Medulla oblongata (tissue), 1 donor: ENCODE results near the gene GDNF.
A peak's percentile ranks its signal among the peaks of the same experiment; 100 is the strongest.
"Not testable (repeated sequence)": the region's sequence is repeated elsewhere in the genome, so short reads cannot be mapped to it uniquely, and the experiment has no call there.

Experiments
- DNase-seq: peaks from one replicate; pipeline ENCODE4 v3.0.0-alpha.2; 2015; ENCODE audit errors: extremely low spot score

The GDNF gene

GRCh38 chr5:37816883-37817282 lies 23.0 kb downstream of the GDNF start:
- peak; percentile 92 for DNase-seq

GRCh38 chr5:37816331-37816730 lies 23.5 kb downstream of the GDNF start:
- DNase-seq, result no peak

DNA sequence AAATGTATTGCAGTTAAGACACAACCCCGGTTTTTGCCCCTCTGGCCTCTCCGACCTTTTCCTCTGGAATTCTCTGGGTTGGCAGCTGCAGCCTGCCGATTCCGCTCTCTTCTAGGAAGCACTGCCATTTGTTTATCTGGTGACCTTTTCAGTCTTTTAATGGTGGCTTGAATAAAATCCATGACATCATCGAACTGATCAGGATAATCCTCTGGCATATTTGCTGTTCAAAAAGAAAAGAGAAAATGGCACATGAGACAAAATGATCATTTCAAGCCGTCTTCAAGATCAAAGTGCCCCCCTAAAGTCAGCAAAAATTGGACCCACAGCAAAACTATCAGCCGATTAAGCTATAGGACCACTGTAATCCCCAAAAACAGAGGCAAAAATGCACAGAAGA lies 23.9 kb downstream of the GDNF start:
- DNase-seq, result no peak

- no peak for DNase-seq
These were observed 25.1 kb downstream of the GDNF start for GRCh38 chr5:37814699-37815098.

DNA sequence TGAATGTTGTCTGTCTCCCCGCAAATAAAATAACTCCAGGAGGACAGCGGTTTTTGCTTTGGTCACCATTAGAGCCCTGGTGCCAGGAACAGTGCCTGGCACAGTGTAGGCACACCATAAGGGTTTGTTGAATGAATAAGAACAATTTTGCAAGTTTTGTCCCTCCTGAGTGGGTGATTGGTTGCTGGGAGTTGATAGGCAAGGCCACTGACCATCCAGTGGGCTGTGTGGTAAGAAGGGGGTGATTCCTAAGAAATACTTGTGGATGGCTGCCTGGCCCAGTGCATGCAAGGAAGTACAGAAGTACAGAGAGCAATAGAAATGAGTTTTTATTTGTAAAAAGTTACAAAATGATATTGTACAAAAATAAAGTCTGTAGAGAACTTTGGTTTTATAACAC lies 27.5 kb downstream of the GDNF start:
- DNase-seq, result no peak

DNA sequence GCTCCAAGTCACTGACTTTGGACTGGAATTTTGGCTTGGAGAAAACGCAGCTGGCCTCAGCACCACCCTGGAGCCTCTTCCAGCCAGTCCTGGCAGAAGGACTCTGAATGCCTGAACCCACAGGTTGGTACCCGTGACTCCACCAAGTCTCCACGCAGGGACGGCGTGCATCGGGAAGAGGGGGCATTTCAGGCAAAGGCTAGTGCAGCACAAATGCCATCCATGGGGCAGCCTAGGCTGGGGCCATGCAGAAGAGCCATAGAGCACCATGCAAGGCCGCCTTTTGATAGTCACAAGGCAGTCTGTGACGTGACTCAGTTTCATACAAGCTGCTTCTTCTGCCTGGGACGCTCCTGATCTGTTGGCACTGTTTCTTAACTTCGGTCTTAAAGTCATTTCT lies 28.0 kb downstream of the GDNF start:
- no peak for DNase-seq

GRCh38 chr5:37810311-37810710 lies 29.5 kb downstream of the GDNF start:
- no peak for DNase-seq

GRCh38 chr5:37808945-37809344 lies 30.9 kb downstream of the GDNF start:
- DNase-seq, result no peak

- DNase-seq, result no peak
These were observed 32.1 kb downstream of the GDNF start for GRCh38 chr5:37807621-37808301.

GRCh38 chr5:37807015-37807414 lies 32.8 kb downstream of the GDNF start:
- no peak for DNase-seq

- DNase-seq, result no peak
These were observed 33.4 kb downstream of the GDNF start for GRCh38 chr5:37806476-37806875.

- no peak for DNase-seq
These were observed 33.8 kb downstream of the GDNF start for GRCh38 chr5:37806016-37806415.

GRCh38 chr5:37804401-37804800 lies 35.4 kb downstream of the GDNF start:
- DNase-seq, result no peak

- no peak for DNase-seq
These were observed 36.4 kb downstream of the GDNF start for GRCh38 chr5:37803487-37803886.

GRCh38 chr5:37801521-37801920 lies 38.3 kb downstream of the GDNF start:
- DNase-seq, result no peak

DNA sequence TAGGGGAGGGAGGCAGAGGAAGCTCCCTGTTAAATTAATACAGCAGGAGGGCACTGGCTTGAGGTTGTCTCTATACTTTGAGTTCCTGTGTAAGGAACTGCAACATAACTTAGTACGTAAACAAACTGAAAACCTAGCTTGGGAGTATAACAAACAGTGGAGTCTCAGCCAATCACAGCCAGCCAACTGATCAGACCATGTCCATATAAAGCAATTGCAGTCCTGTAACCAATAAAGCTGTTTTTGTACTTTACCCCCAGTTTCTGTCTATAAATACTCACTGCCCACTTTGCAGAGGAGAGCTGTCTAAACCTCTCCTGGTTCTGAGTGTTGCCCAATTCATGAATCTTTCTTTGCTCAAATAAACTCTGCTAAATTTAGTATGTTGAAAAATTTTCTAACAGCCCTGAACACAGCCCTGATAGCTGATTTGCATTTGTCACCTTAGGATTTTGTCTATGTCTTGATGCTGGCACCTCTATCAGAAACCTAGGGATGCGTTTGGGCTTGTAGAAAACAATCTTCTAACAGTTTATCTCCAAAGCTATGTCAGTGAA lies 39.9 kb downstream of the GDNF start:
- DNase-seq, result no peak

DNA sequence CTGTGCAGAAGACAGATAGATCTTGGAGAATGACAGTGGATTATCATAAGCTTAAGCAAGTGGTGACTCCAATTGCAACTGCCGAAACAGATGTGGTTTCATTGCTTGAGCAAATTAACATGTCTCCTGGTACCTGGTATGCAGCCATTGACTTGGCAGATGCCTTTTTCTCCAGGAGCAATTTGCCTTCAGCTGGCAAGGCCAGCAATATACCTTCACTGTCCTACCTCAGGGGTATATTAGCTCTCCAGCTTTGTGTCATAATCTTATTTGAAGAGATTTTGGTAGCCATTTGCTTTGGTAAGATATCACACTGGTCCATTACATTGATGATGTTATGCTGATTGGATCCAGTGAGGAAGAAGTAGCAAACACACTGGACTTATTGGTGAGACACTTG lies 43.4 kb downstream of the GDNF start:
- not testable (repeated sequence) for DNase-seq

DNA sequence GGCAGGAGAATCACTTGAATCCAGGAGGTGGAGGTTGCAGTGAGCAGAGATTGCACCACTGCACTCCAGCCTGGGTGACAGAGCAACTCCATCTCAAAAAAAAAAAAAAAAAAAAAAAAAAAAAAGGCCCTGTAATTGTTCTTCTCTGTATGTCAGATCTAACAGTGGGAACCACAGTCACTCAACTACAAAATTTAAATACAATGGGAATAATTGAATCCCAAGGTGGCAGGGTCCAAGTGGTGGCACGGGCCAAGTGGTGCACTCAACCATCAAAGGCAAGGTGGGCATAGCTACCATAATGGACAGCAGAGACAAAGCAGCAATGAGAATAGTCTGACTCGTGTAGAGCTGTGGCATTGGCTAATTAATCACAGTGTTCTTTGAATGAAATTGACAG lies 44.5 kb downstream of the GDNF start:
- not testable (repeated sequence) for DNase-seq

GRCh38 chr5:37792975-37793631 lies 46.7 kb downstream of the GDNF start:
- DNase-seq, result no peak

DNA sequence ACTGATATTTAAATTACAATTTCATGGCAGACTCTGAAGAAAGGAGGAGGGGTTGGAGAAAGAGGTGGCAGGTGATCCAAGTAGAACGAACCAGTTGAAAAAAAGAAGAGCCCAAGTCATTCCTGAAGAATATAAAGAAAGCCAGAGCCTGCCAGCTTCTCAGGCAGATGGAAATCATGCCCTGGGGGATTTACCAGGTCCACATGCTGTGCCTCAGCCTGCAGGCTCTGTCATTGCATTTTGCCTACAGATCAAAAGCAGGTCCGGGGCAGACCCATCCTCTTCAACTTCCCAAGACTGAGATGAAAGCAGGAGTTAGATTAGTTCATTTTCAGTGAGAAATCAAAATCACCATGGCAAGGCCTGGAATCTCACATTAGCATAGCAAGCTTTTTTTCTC lies 48.5 kb downstream of the GDNF start:
- DNase-seq, result no peak

DNA sequence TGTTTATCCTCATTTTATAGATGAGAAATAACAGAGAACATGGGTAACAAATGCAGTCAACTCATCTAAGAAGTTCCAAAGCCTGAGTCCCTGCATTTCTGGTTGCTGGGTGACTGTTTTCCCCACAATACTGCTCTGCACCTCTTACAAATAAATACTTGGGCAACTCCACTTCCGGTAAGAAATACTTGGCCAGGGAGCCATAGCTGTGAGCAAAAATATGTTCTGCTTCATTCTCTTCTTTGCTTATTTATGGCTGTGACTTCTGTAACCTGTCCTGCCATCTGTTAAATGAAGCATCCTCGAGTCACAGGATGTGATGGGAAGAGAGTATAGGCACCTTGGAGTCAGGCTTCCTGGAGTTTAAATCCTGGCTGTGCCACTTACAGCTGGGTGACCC lies 49.9 kb downstream of the GDNF start:
- no peak for DNase-seq

DNA sequence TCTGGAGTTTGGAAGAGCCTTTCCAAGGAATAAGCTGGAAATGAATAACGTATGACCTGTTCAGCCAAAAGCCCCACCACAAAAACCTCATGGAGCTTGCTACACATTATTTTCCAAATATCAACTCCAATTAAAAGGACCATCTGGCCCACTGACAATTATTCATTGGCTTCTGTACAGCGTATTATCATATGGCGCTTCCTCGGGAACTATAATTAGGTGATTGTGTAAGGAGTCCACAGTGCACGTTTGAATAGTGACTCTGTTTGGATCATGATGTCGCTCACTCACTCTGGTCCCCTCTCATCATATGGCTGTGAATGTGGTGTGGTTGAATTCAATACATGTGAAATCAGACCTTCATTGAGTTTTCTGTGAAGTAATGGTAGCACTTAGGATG lies 52.1 kb downstream of the GDNF start:
- no peak for DNase-seq

DNA sequence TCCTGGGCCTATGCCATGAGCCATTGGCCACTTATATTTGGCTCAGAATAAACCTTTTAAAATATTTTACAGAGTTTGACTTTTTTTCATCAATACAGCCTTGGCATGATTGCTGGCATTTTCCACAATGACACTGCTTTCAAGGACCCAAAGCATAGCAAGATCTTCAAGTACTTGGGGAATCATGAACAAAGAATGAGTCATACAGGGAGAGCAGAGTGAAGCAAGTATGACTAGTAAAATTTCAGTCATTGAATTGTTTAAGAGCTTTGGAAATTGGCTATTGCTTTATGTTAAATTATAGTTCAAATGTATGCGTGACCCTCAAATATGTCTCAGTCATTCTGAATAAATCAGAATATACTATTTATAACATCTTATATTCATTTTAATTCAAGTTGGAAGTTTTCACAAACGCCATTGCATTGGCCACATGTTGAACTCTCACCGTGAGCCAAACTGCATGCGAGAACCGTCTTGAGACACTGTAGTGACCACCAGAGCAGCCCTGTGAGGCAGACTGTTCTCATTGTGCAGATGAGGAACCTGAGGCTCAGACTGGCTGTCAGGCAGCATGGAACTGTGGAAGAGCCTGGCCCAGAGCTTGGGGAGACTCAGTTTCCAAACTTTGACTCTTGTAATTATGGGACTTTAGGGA lies 52.9 kb downstream of the GDNF start:
- no peak for DNase-seq
